HG03045 (cell line): ENCODE measurements around the gene MUSTN1.

ENCODE experiments used
- ATAC-seq: cut with Tn5 transposase; IDR thresholded peaks from one replicate; pipeline ENCODE4 v1.9.1; 2021; ENCODE audit warnings: mild to moderate bottlenecking, moderate library complexity; ENCODE audit not compliant: unreplicated experiment

MUSTN1 gene

DNA sequence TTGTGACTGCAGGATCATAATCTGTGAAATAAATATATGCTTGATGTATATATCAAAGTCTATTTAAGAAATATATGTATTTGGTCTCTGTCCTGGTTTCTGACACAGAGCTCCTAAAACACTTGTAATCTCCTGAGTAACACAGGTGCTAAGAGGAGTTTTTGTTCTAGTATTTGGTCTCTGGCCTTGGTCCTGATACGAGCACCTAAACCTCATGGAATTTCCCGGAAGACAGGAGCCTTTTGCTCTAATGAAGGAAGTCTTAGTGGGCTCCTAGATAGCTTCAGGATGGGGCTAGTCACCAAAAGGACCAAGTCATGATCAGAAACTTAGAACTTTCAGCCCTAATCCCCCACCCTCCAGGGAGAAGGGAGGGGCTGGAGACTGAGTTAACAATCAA, 19.2 kb upstream of the MUSTN1 start:
- no peak for ATAC-seq

- ATAC-seq = no peak
These were observed 17.6 kb upstream of the MUSTN1 start for GRCh38 chr3:52852419-52852818.

DNA sequence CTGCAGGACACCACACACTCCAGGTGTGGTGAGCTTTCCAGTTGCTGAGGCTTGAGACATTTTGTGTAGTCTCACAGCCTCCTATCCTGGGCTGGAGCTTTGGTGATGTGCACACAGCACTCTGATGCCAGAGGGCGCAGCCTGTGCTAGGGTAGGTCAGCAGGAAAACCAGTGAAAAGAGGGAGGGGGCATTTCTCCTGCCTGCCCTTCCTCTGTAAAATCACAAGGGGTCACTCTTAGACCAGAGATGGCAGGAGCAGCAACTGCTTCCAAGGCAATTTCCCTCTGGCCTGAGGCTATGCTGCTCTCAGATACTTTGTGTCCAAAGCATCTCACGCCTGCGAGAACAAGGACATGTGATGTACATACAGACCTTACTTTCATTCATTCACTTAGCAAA, 16.5 kb upstream of the MUSTN1 start:
- no peak for ATAC-seq

- ATAC-seq = no peak
These were observed 14.8 kb upstream of the MUSTN1 start for GRCh38 chr3:52849656-52850055.

DNA sequence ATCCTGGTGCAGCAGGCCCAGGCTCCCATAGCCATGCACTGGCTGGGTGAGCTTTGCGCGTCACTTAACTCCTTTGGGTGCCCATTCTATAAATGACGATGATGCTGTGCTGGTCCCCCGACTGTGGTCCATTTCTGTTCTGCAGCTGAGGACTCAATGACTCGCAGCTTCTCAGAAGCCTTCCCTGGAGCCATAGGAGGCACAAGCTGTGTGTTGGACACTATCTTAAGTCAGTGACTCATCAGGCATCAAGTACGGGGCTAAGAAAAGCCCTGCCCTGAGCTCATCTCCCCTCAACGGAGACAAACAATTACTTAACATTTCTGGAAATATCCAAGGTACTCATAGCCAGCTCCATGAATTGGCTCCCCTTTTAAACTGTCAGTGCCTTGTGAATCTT, 13.8 kb upstream of the MUSTN1 start:
- no peak for ATAC-seq

DNA sequence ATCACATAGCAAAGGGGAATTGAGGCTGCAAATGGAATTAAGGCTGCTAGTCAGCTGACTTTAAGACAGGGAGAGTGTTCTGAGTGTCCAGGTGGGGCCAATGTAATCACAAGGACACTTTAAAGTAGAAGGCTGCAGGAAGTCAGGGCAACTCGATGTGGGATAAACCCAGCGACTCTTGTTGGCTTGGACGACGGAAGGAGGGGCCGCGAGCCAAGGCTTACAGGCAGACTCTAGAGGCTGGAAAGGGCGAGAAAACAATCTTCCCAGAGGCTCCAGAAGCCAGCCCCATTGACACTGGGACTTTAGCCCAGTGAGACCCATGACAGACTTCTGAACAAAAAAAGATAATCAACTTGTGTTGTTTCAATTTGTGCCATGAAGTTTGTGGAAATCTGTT, 12.9 kb upstream of the MUSTN1 start:
- no peak for ATAC-seq

- ATAC-seq = no peak
These were observed 12.4 kb upstream of the MUSTN1 start for GRCh38 chr3:52847241-52847640.

GRCh38 chr3:52846432-52846965, 11.7 kb upstream of the MUSTN1 start:
- ATAC-seq = no peak

- ATAC-seq = no peak
These were observed 11.0 kb upstream of the MUSTN1 start for GRCh38 chr3:52845691-52846431.

DNA sequence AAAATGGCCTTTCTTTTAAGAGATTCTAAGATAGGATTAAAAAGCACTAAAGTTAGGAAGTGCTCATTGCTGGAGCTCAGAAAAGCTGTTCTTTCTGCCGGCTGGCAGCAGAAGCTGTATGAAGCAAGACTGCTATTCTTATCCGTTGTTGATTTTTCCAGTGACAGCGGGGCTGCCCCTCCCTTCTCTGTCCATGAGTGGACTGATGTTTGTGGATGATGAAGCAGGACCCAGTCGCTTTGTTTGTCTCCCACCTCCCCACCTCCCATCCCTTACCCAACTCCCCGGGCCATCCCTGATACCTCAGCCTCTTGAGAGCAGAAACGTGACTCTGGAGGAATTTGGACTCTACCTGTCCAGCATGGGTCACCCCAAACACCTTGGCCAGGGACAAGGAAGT, 10.3 kb upstream of the MUSTN1 start:
- no peak for ATAC-seq

GRCh38 chr3:52844290-52844975, 9.6 kb upstream of the MUSTN1 start:
- ATAC-seq = no peak

DNA sequence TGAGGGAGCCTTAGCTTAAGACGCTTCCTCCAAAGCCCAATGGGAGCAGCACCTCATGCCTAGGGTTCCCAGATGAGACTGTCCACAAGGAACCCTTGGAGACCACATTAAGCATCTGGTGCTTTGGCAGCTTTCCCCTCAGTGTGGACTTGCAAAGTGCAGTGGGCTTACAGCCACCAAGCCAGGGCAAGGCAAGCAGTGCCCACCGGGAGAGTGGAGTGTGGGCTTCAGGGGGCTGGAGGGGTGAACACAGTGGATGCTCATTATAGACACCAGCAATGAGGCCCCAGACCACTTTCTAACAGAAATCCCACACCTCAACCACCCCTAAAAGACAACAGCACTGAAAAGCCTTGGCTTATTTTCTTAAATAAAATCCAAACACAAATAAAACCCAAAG, 9.1 kb upstream of the MUSTN1 start:
- no peak for ATAC-seq

DNA sequence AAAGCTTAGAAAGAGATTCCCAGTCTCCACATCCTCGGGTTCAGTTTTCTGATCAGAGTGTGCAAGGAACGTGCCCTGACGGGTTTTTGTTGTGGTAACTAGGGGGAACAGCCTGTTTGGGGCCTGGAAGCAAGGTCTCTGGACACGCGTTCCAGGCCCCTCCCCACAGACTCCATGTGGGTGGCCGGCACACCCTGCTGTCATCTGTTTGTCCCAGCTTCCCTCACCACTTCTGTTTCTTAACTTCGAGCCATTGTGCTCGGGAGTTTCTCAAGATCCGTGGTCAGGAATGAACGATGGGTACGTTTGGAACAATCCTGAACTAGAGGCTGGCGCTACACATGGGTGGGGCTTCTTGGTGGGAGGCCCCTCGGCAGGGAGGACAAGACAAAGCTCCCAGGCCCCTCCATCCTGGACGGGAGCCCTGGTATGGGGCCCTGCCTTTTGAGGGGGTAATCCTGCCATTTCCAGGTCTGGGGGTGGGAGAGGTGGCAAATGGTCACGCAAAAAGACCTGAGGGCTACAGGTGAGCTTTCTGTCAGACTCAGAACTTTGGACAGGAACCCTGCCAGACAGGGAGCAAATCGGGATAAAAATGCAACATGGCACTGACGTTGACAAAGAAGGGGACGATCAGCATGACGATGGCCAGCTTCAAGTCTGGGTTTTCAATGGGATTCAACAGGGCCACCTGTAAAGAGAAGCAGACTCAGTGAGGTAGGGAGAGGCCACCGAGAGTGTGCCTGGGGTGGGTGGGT, 8.5 kb upstream of the MUSTN1 start:
- ATAC-seq = no peak

DNA sequence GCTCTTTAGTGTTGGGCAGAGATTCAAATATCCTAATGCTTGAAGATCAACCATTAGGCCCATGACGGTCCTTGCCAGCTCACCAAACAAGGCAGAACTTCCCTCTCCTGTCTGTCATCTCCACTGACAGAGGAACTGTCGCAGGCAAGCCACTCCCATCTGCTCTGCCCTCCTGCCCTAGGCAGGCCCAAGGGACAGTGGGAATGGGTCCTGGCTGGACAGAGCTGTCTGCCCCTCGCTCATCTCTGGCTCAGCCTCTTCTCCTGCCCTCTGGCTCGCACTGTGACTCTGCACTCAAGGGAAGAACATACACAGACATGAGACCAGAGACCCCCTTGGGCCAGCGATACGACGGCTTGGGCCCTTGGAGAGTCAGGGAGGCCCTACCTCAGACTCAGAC, 7.6 kb upstream of the MUSTN1 start:
- no peak for ATAC-seq

GRCh38 chr3:52841981-52842340, 7.1 kb upstream of the MUSTN1 start:
- ATAC-seq = no peak

DNA sequence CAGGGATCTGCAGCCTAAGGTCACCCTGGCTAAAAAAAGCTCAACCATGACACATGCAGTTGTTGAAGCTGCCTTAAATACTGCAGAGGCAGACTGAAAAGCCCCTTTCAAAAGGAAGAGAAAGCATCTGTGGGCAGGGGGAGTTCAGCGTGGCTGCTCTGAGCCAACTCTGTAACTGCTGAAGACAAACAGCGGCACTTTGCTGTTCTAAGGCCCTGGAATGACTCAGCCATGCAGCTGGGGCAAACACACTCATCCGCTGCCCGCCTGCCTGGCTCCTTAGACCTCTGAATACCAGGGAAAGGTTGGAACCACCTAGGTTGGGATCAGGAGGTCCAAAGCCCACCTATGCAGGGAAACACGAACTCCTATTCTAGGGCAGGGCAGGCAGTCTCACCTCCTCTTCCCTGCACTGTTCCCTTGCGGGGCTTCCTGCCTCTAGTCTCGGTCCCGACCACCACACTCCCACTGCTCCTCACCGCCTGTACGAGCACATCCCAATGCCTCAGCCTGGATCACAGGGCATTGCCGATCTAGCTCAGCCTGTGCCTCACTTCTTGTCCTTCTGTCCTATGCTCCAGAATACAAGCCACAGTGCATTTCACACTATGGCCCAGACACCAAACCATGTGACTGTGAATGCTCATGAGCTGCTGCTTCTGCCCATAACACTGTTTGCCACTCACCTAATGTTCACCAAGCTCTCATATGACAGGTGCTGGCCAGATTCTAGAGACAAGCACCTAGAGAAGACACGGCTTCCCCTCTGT, 6.6 kb upstream of the MUSTN1 start:
- no peak for ATAC-seq

DNA sequence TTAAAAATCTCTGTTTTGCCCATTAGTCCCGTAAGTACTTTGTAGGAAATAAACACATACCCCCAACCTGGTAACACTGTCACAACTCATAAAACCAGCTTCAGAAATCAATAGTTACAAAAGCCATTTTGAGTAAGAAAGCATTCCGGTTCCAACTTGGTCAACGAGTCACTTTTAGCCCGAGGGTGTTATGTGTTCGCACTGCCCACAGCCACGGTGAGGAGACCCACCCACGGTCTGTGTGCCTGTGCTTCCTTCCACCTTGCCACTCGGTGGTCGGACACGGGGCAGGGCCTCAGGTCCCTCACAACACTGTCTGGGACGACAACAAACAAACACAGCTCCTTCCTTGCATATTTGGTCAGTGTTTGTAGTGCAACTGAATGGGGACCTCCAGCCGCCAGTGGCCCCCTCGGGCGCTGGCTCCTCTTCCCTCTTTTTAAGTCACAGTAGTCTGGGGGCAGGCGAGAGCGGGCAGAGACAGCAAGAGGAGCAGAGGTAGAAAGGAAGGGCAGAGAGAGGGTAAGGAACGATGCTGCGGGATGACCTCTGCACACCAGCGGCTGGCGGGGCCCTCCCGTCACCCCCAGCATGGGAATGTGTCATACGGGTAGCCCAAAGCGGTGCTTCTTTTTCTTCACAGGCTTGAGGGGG, 5.2 kb upstream of the MUSTN1 start:
- ATAC-seq = no peak

DNA sequence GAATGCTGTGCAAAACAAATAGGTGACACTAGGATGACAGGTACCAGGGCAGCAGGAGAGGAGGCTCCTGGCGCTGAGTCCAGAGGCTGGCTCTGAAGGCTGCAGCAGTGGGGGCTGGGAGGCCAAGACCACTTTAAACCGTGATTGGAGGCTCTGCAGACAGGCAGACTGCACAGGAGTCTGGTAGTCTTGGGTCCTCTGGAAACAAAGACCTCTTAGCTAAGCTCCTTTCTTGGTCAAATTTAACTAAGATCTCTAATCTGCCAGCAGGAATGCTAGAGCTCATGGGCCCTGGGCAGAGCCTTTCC, 4.4 kb upstream of the MUSTN1 start:
- no peak for ATAC-seq

GRCh38 chr3:52838561-52839267, 3.9 kb upstream of the MUSTN1 start:
- ATAC-seq = no peak

GRCh38 chr3:52836986-52837385, 2.2 kb upstream of the MUSTN1 start:
- ATAC-seq = no peak
